AG09319 (cell line): ENCODE data around the gene DCLK2.

Source experiments
- DNase-seq: peaks from one replicate; pipeline ENCODE4 v3.0.0-alpha.2; 2010; ENCODE audit warnings: low read depth; ENCODE audit errors: extremely low read depth
- CTCF ChIP-seq: IDR thresholded peaks from 2 replicates; pipeline ENCODE4 v1.5.1; 2011; ENCODE audit warnings: low read depth, mild to moderate bottlenecking, inconsistent platforms, low read length, moderate library complexity

Gene DCLK2

GRCh38 chr4:150094676-150095075 lies 16.4 kb downstream of the DCLK2 start:
- DNase-seq, result no peak
- no peak for TF ChIP-seq CTCF

- DNase-seq, result no peak
- no peak for TF ChIP-seq CTCF
These were observed 18.4 kb downstream of the DCLK2 start for GRCh38 chr4:150096625-150097024.

- no peak for DNase-seq
- TF ChIP-seq CTCF, result no peak
These were observed 20.0 kb downstream of the DCLK2 start for GRCh38 chr4:150098214-150098613.

- TF ChIP-seq CTCF, result no peak
- DNase-seq, result no peak
These were observed 26.3 kb downstream of the DCLK2 start for GRCh38 chr4:150104404-150105027.

GRCh38 chr4:150106886-150107285 lies 28.6 kb downstream of the DCLK2 start:
- TF ChIP-seq CTCF, result no peak
- DNase-seq, result no peak

GRCh38 chr4:150108691-150109090 lies 30.4 kb downstream of the DCLK2 start:
- no peak for TF ChIP-seq CTCF
- peak; percentile 63 for DNase-seq

- DNase-seq, result no peak
- no peak for TF ChIP-seq CTCF
These were observed 36.4 kb downstream of the DCLK2 start for GRCh38 chr4:150114641-150115040.
